OCI-LY7 (cell line): ENCODE results near the gene MAP2K1. TPM values are rescaled to one million over a fixed set of nuclear protein-coding genes. Genes with fewer than 3 reads are reported as not detected.

ENCODE experiments used
- BruUV-seq: library from RNA; stranded (reverse); fragments of 400-500 nt; replicated peaks from 2 replicates; lab custom pipeline; 2021; lab: Mats Ljungman, UMichigan
- CTCF ChIA-PET: fragments of 300-600 bp; sonication (Branson Sonifier 250); formaldehyde crosslinking; loops from one replicate; lab custom pipeline; 2022; ENCODE audit warnings: antibody characterized with exemption; ENCODE audit not compliant: unreplicated experiment; lab: Charles Lee
- POLR2A ChIA-PET: fragments of 300-600 bp; sonication (Branson Sonifier 250); formaldehyde crosslinking; loops from one replicate; lab custom pipeline; 2022; ENCODE audit warnings: antibody characterized with exemption; lab: Charles Lee
- DNase-seq: peaks from one replicate; pipeline ENCODE4 v3.0.0-alpha.2; 2015; ENCODE audit warnings: low spot score
- H2AFZ ChIP-seq: fragments of 200-600 bp; sonication (generic), shearing (Covaris generic); 2 replicates; pipeline ENCODE4 v1.6.1; 2014; ENCODE audit warnings: mild to moderate bottlenecking, antibody characterized with exemption, low read length, moderate library complexity
- H3K27ac ChIP-seq: fragments of 200-600 bp; sonication (generic); 2 replicates; pipeline ENCODE4 v1.5.1; 2014; ENCODE audit warnings: mixed run types, low read depth, mild to moderate bottlenecking, moderate library complexity, low read length, inconsistent platforms; ENCODE audit not compliant: poor library complexity, severe bottlenecking
- H3K36me3 ChIP-seq: fragments of 200-600 bp; sonication (generic); 2 replicates; pipeline ENCODE4 v1.6.1; 2014; ENCODE audit warnings: mild to moderate bottlenecking, antibody characterized with exemption, low read length, moderate library complexity, mixed read lengths; ENCODE audit not compliant: insufficient read depth
- H3K4me1 ChIP-seq: fragments of 200-600 bp; sonication (generic); 2 replicates; pipeline ENCODE4 v1.5.1; 2014; ENCODE audit warnings: mild to moderate bottlenecking, low read length; ENCODE audit not compliant: insufficient read depth, poor library complexity, severe bottlenecking
- H3K4me2 ChIP-seq: fragments of 200-600 bp; sonication (generic); 2 replicates; pipeline ENCODE4 v1.6.1; 2014; ENCODE audit warnings: mild to moderate bottlenecking, low read length
- H3K4me3 ChIP-seq: fragments of 200-600 bp; sonication (generic); 2 replicates; pipeline ENCODE4 v1.5.1; 2014; ENCODE audit warnings: mild to moderate bottlenecking, low read depth, low read length; ENCODE audit not compliant: poor library complexity, severe bottlenecking
- H3K79me2 ChIP-seq: fragments of 200-600 bp; sonication (generic); 2 replicates; pipeline ENCODE4 v1.6.1; 2016; ENCODE audit warnings: low read depth, mild to moderate bottlenecking, low read length, moderate library complexity, mixed read lengths; ENCODE audit not compliant: insufficient read depth
- H3K9me2 ChIP-seq: fragments of 200-600 bp; sonication (generic); 2 replicates; pipeline ENCODE4 v1.6.1; 2016; ENCODE audit warnings: mild to moderate bottlenecking, low read length, mixed read lengths; ENCODE audit not compliant: insufficient read depth
- H3K9me3 ChIP-seq: fragments of 200-600 bp; sonication (generic); 2 replicates; pipeline ENCODE4 v1.6.1; 2014; ENCODE audit warnings: mild to moderate bottlenecking, mixed run types, low read length, mixed read lengths
- H4K20me1 ChIP-seq: fragments of 200-600 bp; sonication (generic); 2 replicates; pipeline ENCODE4 v1.6.1; 2014; ENCODE audit warnings: mild to moderate bottlenecking, antibody characterized with exemption, low read length, moderate library complexity, mixed read lengths; ENCODE audit not compliant: insufficient read depth
- CTCF ChIP-seq: fragments of 200-600 bp; sonication (generic); conservative IDR thresholded peaks from 2 replicates; pipeline ENCODE4 v1.5.1; 2014; ENCODE audit warnings: mild to moderate bottlenecking, antibody characterized with exemption, low read length, moderate library complexity, mixed read lengths
- EZH2phosphoT487 ChIP-seq: fragments of 200-600 bp; sonication (generic); IDR thresholded peaks from 2 replicates; pipeline ENCODE4 v1.6.1; 2018; ENCODE audit warnings: low read depth, borderline replicate concordance, mild to moderate bottlenecking, mixed run types, antibody characterized with exemption, low read length, moderate library complexity, mixed read lengths
- intact Hi-C: fragments of 100-400 bp; cut with micrococcal nuclease; formaldehyde crosslinking; loops from one replicate; pipeline ENCODE4 v1.10.0; 2022; ENCODE audit not compliant: unreplicated experiment
- total RNA-seq, 2 experiments: library from RNA; depleted of rRNA in 1 of 2; stranded (reverse); fragments of >200 nt in 1 of 2; shearing (Covaris generic) in 1 of 2; gene quantifications; 2 replicates each; pipeline ENCODE4 v1.2.3, GENCODE V29; 2014 to 2022

The MAP2K1 gene
- total RNA-seq, 2 experiments from 2014 or later = 37.2 to 95.8 TPM

GRCh38 chr15:66400351-66400774 lies 13.7 kb downstream of the MAP2K1 start:
- no peak overlapping the region for H3K4me3 ChIP-seq
- no TSS peak for BruUV-seq
- TF ChIP-seq CTCF = no peak
- no peak for TF ChIP-seq EZH2phosphoT487
- H3K79me2 ChIP-seq = peaks cover 95% of the 10 kb centered on the region
- peaks cover 44% of the 10 kb centered on the region for H3K36me3 ChIP-seq
- H4K20me1 ChIP-seq = peaks cover 50% of the 10 kb centered on the region
- POLR2A ChIA-PET = interaction anchor here (0.6 to 1.4 kb wide), 3 partner anchors 9 to 50 kb away, joined by 3 to 5 read pairs (median 3); no protein-coding TSS in a partner anchor
- H3K4me2 ChIP-seq = peak overlapping the region; percentile 66
- intact Hi-C loops = no loop called here
- no peaks in the 10 kb centered on the region for H3K9me2 ChIP-seq
- H2AFZ ChIP-seq = no peak overlapping the region
- CTCF ChIA-PET = interaction anchor here (0.9 kb wide), 1 partner anchor 12 kb away, joined by 3 read pairs; no protein-coding TSS in a partner anchor
- H3K4me1 ChIP-seq = peaks cover 51% of the 10 kb centered on the region
- H3K27ac ChIP-seq = peak overlapping the region; percentile 6
- DNase-seq = no peak
- H3K9me3 ChIP-seq = no peaks in the 10 kb centered on the region

- Histone ChIP-seq H3K9me3 (no peaks in the 10 kb centered on the region), H3K79me2 (peaks cover 95% of the 10 kb centered on the region), H3K36me3 (peaks cover 37% of the 10 kb centered on the region), H3K9me2 (no peaks in the 10 kb centered on the region), H3K4me2 (peak overlapping the region; percentile 66), H3K4me3 (peak overlapping the region; percentile 18), H4K20me1 (peaks cover 58% of the 10 kb centered on the region), H3K4me1 (peaks cover 51% of the 10 kb centered on the region), H2AFZ (no peak overlapping the region), H3K27ac (no peak overlapping the region)
- POLR2A ChIA-PET = interaction anchor here (0.5 to 0.6 kb wide), 3 partner anchors 23 to 51 kb away, joined by 3 to 4 read pairs (median 4); no protein-coding TSS in a partner anchor
- CTCF ChIA-PET = interaction anchor here (0.9 kb wide), 1 partner anchor 13 kb away, joined by 3 read pairs; no protein-coding TSS in a partner anchor
- 0 out of 2 replicates have a peak, but pooled peaks have one; percentile 31 for TF ChIP-seq CTCF
- TF ChIP-seq EZH2phosphoT487 = no peak
- no TSS peak for BruUV-seq
- DNase-seq = peak; percentile 13
- intact Hi-C loops = no loop called here
Measured at GRCh38 chr15:66401130-66402021, 14.7 kb downstream of the MAP2K1 start.
